Eye (tissue), 1 donor: ENCODE data around the gene MBLAC1.

Source experiments
- DNase-seq: peaks from one replicate; pipeline ENCODE4 v3.0.0-alpha.2; 2015

MBLAC1 gene

DNA sequence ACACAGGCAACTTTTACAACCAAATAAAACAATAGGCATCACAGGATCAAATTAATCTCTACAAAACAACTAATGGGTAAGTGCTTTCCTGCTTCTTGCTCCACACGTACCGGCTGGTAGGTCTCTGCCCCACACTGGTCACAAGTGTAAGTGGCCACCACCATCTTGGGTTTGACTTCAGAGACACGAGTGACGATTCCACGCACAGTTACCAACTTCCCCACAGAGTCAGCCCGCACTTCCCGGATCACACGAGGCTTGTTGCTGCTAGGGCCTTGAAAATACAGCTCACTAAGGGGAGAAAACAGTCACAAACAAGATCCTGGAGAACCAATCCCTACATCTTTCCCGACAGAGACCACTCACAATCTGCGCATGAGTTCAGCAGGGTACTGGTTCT is 27.9 kb upstream of the MBLAC1 start:
- no peak for DNase-seq

DNA sequence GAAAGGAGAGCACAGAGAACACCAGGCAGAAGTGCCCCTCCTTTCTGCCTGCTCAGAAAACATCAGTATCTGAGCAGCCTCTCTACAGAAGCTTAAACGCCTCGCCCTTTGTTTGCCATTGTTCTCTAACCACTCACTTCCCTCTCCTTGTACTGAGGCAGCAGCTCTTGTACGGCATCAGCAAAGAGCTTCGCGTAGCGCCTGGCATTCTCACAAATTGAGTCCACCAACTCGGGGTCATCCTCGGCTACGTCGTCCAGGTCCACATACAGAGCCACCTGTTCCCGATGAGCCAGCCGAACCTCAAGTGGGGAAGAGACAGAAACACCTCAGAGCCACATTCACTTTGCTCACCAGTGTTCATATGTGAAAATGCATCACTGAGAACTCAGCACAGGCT is 27.3 kb upstream of the MBLAC1 start:
- DNase-seq: no peak

DNA sequence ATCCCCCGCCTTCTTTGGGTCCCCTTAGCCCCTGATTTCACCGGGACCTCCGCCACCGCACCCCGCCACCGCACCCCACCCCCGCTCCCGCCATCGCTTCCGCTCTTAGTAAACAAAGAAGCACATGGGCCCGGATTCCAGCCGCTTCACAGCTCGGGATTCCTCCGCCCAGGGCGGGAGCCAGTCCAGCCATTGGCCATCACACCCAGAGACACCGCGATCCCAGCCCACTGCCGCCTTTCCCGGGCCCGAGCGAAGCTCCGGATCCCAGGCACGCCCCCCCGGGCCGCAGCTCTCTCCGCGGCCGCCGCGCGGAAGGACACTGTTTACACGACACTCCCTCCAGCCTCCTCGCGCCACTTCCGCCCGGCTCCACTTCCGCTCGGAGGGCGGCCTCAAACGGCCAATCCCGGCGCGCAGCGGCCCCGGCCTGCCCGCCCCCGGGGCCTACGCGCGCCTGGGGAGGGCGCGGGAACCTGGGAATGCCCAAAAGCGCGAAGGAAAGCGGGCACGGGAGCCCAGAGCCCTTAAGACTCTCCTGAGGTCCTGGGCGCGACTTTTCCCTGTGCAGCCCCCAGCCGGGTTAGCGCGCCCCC is 26.2 kb upstream of the MBLAC1 start:
- peak; percentile 97 for DNase-seq

DNA sequence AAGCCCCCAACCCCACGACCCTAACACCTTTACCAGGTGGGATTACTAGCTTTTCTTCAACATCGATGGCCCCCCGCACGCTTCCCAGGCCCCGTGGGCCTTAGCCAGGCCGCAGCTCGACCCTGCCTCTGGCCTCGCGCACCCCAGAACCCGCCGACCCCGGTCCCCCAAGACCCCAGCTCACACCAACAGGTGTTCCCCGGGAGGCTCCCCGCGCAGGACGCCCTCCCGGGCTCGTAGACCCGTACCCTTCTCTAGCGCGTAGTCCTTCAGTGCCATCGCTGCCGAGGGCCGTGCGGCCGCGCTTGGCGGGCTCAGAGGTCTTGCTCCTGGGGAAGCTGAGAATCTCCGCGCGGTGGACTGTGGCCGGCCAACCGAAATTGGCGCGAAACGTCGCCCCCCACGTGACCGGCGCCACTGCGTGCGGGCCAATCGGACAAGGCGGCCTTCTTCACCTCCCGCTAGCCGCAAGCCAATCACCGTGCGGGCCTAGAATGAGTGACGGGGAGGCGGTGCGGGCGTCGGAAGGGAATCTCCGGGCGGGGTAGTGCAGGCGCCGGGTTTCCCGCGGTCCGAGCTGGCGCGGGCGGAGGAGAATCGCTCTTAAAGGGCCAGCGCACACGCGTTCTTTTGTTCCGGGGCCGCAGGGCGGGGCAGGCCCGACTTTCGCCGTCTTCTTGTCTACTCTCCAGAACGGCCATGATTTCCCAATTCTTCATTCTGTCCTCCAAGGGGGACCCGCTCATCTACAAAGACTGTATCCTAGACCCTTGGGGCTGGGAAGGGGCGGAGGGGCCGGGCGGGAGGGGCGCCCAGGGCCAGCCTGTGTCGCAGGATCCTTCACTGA is 25.5 kb upstream of the MBLAC1 start, which contains the start of the genes AP4M1 and MCM7:
Gene AP4M1, plus strand, starts transcription at position 628 of the 847 bp plus-strand sequence. Its CDS starts 72 bp downstream, at position 700.
Gene MCM7, minus strand, starts transcription at position 382 of the 847 bp plus-strand sequence. Its CDS starts 103 bp downstream, at position 279.
- DNase-seq: peak; percentile 99

DNA sequence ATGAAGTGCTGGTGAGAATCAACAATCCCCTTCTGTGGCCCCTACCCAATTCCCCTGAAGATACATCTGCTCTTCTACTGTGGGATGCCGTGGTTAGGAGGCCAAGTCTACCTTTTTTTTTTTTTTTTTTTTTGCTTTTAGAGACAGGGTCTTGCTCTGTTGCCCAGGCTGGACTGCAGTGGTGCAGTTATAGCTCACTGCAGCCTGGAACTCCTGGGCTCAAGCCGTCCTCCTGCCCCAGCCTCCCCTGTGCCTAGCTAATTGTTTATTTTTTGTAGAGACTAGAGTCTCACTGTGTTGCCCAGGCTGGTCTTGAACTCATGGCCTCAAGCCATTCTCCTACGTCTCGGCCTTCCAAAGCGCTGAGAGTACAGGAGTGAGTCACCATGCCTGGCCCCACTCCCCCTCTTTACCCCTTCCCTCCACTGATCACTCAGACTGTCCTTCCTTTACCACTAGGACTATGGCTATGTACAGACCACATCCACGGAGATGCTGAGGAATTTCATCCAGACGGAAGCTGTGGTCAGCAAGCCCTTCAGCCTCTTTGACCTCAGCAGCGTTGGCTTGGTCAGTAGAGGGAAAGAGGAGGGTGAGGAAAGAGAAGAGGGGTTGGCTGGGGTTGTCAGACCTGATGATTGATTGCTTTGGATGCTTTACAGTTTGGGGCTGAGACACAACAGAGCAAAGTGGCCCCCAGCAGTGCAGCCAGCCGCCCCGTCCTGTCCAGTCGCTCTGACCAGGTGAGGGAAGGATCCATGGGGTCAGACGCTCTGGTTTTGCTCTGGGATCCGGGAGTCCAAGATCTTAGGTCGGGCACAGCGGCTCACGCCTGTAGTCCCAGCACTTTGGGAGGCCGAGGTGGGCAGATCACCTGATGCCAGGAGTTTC is 23.6 kb upstream of the MBLAC1 start:
- no peak for DNase-seq

DNA sequence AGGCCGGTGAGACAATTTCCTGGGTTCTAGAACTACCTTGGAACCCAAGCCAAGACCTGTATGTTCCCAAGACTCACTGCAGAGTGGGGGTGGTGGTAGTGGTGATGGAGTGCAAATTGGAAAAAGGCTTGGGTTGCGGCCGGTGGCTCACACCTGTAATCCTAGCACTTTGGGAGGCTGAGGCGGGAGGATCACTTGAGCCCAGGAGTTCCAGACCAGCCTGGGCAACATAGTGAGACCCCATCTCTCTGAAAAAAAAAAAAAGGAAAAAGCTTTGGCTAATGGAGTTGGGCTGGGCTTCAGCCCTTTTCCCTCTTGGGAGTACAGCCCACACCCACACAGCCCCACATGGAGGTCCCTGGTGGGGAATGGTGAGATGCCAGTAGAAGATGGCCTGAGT is 21.2 kb upstream of the MBLAC1 start:
- no peak for DNase-seq

DNA sequence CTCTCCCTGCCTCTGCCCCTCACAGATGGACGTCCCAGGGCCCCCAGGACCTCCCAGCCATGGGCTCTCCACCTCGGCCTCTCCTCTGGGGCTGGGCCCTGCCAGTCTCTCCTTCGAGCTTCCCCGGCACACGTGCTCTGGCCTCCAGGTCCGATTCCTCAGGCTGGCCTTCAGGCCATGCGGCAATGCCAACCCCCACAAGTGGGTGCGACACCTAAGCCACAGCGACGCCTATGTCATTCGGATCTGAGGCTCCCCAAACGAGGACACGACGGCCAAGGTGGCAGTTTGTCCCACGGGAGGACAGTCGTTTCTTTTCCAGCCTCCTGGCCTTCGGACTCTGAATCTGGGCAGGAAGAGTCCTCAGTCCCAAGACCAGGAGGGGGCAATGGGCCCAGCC is 20.1 kb upstream of the MBLAC1 start:
- no peak for DNase-seq

DNA sequence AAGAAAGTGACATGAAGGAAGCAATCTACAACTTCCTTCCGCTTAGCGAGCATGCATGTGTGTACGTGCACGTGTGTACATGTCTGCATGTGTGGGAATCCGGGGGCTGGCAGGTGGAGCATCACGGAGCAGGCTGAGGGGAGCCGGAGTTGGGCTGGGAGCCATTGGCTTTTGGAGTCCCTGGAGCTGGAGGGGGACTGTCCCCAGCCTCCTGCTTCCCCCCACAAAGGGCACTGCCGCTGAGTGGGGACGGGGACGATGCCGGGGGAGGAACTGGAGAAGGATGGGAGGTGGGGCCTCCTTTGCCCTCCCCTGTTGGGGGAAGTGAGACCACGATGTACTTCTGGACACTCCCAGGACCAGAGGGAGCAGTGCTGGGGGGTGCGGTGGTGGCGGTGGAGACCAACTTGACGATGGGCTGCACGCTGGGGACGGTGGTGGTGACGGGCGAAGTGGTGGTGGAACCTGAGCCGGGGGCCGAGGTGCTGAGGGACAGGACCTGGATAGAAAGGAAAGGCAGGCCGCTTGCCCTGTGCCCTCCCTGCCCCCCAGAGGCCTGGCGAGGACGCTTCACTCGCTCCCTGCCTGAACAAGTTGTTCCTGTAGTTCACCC is 19.5 kb upstream of the MBLAC1 start:
- no peak for DNase-seq

DNA sequence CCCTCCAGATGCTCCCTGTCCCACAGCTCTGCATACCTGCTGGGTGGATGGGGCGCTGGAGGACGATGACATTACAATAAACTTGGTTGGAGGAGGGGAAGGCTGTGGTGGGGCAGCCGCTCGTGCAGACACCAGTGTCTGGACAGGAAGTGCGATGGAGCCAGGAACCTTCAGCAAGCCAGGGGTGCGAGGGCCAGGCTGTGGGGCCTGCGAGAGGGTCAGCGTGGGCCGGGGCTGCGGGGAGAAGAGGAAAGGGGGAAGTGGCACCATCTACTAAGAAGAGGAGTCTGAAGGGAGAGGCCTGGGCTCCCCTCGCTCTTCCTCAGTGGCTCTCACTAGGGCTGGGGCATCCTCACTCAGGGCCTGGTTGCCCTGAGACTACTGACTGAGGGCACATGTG is 18.9 kb upstream of the MBLAC1 start:
- no peak for DNase-seq

DNA sequence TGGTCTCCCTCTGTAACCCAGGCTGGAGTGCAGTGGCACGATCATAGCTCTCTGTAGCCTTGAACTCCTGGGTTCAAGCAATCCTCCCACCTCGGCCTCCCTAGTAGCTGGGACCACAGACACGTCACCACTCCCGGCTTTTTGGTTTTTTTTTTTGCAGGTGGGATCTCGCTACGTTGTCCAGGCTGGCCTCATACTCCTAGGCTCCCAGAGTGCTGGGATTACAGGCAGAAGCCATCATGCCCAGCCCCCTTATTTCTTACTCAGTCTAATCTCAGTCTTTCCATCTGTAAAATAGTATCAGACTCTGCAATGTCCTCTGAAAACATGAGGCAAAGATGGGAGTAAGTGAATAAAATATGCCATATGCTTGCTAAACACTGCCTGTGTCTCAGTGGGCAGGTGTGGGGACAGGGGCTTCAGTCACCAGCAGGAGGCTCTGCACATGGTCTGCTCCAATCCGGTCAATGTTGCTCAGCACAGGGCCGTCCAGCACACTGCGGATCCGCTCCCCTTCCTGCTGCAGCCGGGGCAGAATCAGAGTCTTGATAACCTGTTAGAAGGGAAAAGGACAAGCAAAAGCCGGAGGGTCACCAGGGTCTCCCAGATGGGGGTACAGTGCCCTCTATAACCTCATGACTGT is 17.1 kb upstream of the MBLAC1 start:
- no peak for DNase-seq

DNA sequence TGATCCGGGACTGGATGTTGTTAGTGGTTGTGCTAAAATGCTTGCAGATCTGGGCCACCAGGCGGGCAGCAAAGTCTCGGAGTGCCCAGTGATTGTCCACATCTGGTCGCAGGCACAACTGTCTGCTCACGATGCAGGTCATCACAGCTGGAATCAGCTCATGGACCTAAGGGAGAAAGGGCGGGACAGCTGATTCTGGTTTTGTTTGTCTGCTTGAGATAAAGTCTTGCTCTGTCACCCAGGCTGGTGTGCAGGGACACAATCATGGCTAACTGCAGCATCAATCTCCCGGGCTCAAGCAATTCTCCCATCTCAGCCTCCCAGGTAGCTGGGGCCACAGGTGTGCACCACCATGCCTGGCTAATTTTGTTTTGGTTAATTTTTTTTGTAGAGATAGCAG is 15.6 kb upstream of the MBLAC1 start:
- no peak for DNase-seq

DNA sequence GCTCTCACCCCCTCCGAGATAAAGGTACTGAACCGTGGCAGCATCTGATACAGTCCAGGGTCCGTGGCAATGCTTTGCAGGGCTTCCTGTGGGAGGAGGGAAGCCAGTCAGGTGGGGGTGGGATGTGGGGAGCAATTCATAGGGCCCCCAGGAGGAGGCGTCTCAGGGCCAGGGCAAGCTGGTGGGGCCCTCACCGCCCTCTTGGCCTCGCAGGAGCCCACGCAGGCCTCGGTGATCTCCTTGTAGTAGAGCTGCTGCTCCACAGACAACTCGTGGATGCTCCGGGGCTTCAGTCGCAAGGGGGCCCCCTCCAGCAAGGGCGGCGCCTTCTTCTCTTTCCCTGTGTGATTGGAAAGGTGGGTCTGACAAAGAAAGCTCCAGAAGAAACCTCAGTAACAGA is 14.9 kb upstream of the MBLAC1 start:
- no peak for DNase-seq

DNA sequence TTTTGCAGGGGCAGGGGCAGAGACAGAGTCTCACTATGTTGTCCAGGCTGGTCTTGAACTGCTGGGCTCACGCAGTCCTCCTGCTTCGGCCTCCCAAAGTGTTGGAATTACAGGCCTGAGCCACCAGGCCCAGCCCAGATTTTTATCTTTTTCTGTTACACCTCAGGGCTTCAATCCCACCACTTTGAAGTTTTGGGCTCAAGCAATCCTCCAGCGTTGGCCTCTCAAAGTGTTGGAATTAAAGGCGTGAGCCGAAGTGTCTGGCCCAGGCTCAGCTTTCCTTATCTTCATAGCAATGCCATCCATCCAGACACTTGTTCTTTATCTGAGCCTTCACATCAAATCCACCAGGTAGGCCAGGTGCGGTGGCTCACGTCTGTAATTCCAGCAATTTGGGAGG is 11.7 kb upstream of the MBLAC1 start:
- no peak for DNase-seq

DNA sequence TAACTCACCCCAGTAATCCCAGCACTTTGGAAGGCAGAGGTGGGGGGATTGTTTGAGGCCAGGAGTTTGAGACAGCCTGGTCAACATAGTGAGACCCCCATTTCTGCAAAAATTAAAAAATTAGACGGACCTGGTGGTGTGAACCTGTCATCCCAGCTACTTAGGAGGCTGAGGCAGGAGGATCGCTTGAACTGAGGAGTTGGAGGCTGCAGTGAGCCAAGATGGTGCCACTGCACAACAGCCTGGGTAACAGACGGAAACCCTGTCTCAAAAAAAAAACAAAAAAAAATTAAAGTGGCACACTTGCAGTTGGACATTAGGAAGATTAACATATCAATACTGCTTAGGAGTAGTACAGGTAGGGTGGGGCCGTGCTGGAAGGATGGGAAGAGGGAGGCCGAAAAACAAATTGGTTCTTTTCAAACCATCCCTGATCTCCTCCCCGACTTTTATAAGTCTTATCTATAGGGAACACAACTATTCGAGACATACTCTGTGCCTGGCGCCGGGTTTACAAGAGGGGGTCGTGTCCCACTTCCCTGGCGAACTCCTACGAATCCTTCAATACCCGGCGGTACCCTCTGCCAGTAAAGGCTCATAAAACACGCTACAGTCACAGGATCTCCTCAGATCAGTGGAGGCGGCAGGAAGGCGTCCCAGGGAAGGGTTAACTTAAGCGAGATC is 8.2 kb upstream of the MBLAC1 start:
- no peak for DNase-seq

DNA sequence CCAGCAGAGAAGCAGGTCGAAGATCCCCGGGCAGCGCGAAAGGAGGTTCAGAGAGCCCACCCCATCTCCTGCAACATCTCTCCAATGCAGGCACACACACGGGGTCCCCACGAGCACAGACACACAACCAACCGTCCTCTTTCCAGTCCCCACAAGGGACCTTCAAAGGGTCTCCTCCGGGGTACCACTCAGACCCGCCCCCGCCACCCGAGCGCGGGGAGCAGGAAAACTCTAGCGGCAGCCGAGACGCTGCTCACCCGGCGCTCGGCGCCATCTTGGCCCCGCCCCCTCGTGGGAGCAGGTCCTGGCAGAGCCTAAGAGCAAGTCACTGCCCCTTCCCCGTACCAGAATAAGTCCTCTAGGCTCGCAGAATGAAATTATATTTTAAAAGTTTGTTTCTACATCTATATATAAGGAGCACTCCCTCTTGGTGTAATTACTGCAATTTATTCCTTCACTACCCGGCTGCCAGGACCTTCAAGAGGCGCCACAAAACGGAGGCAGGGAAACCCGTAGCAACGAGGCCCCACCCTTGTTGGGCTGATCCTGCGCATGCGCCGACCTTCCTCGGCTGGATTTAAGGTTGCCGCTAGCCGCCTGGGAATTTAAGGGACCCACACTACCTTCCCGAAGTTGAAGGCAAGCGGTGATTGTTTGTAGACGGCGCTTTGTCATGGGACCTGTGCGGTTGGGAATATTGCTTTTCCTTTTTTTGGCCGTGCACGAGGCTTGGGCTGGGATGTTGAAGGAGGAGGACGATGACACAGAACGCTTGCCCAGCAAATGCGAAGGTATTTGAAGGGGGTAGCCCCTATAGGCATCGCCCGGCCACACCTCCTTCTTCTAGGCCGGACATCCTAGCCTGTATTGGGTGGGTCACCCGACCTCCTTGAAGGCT is 7.4 kb upstream of the MBLAC1 start, which contains the start of the genes CNPY4 and TAF6:
Gene CNPY4, plus strand, starts transcription at position 563 of the 898 bp plus-strand sequence. Its CDS starts 111 bp downstream, at position 674.
Gene TAF6, minus strand, starts transcription at position 287 of the 898 bp plus-strand sequence. CDS start 5,149 bp downstream, outside the sequence.
- peak; percentile 99 for DNase-seq

DNA sequence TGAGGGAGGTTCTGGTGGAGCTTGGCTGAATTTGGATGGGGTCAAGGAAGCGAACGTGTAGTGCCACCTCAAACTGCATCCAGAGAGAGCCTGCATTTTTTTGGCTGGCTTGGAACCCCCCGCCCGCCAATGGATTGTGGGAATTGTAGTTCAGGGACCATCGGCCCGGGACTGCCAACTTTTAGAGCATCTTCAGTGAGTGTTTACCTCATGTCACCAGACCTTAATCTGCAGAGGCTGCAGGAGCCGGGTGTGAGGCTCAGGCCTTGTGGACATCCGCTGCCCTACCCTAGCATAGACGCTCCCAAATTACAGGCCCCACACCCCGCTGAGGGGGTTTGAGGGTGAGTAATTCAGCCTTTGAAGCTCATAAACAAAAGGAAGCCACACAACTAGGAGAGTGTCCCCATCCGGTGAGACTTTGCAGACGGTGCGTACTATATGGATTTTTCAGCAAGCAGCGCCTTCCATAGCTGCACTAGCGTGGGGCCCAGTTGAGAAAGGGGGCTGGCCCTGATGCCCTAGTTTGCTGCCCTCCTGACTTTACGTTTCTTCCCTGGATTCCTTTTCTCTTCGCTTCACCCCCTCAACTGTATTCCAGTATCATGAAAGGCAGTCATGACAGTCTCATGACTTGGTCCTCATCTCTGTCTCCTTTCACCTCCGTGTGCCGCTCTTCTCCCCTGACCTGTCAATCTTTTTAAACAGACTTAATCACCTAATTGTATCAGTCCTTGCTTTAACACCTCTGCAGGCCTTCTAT is 6.6 kb upstream of the MBLAC1 start:
- DNase-seq: peak; percentile 90

DNA sequence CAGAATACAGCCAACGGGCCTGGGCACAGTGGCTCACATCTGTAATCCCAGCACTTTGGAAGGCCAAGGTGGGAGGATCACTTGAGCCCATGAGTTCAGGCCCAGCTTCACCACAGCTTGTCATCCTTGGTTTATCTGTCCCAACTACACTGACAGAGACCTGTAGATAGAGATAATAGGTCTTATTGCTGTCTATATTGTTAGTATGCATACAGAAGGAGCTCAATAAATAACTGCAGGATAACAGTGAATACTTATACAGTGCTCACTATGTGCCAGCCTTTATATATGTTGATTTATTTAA is 6.1 kb upstream of the MBLAC1 start:
- DNase-seq: no peak

DNA sequence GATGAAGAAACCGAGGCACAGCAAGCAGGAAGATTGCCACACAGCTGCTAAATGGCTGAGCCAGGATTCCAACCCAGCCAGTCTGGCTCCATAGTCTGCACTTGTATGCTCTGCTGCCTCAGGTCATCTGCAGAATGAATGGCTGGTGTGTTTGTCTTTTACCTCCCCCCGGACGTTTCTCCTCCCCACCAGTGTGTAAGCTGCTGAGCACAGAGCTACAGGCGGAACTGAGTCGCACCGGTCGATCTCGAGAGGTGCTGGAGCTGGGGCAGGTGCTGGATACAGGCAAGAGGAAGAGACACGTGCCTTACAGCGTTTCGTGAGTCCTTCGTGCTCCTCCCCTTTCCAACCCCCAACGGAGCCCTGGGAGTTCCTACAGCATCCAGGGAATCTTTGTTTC is 4.7 kb upstream of the MBLAC1 start:
- DNase-seq: no peak

DNA sequence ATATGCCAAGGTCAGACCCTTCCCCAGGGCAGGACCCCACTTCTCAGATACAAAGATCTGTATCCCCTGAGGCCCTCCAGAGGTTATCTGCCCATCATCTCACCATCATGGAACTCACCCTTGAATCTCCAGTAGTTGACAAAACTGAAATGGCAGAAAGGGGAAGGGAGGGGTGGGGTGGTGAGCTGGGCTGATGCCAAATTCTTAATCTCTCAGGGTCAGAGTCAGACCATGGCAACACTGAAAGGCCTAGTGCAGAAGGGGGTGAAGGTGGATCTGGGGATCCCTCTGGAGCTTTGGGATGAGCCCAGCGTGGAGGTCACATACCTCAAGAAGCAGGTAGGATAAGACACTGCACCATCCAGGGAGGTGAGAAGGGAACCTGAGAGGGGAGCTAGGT is 4.2 kb upstream of the MBLAC1 start:
- no peak for DNase-seq
